Parathyroid adenoma (tissue), 2 donors: Measurements from ENCODE around the gene ACSBG1.

Experiments
- H2AFZ ChIP-seq: fragments of 300-600 bp; sonication (generic); one replicate; pipeline ENCODE4 v1.7.0; 2017; ENCODE audit warnings: antibody characterized with exemption, mild to moderate bottlenecking
- H3K27ac ChIP-seq: fragments of 300-600 bp; sonication (generic); one replicate; pipeline ENCODE4 v1.7.0; 2017
- H3K27me3 ChIP-seq: fragments of 300-600 bp; sonication (generic); one replicate; pipeline ENCODE4 v1.7.0; 2017; ENCODE audit warnings: low read length; ENCODE audit not compliant: control insufficient read depth, insufficient read depth
- H3K36me3 ChIP-seq: fragments of 300-600 bp; sonication (generic); one replicate; pipeline ENCODE4 v1.7.0; 2017; ENCODE audit warnings: low read length; ENCODE audit not compliant: control insufficient read depth, insufficient read depth
- H3K4me1 ChIP-seq: fragments of 300-600 bp; sonication (generic); one replicate; pipeline ENCODE4 v1.7.0; 2017; ENCODE audit warnings: control low read depth
- H3K4me2 ChIP-seq: fragments of 300-600 bp; sonication (generic); one replicate; pipeline ENCODE4 v1.7.0; 2017; ENCODE audit warnings: low read length
- H3K4me3 ChIP-seq: fragments of 300-600 bp; sonication (generic); one replicate; pipeline ENCODE4 v1.7.0; 2017; ENCODE audit warnings: low read depth, low read length
- H3K79me2 ChIP-seq: fragments of 300-600 bp; sonication (generic); one replicate; pipeline ENCODE4 v1.7.0; 2017; ENCODE audit warnings: control low read depth
- H3K9ac ChIP-seq: fragments of 300-600 bp; sonication (generic); one replicate; pipeline ENCODE4 v1.7.0; 2017; ENCODE audit warnings: mild to moderate bottlenecking
- H3K9me3 ChIP-seq: fragments of 300-600 bp; sonication (generic); one replicate; pipeline ENCODE4 v1.7.0; 2017; ENCODE audit warnings: low read length; ENCODE audit not compliant: control insufficient read depth
- CTCF ChIP-seq: fragments of 300-600 bp; sonication (generic); IDR thresholded peaks from one replicate; pipeline ENCODE4 v1.7.0; 2017; ENCODE audit warnings: antibody characterized with exemption, mild to moderate bottlenecking
- donor health status: primary hyperparathyroidism.

Gene ACSBG1

GRCh38 chr15:78232951-78233350, 1.4 kb downstream of the ACSBG1 start:
- Histone ChIP-seq H2AFZ (no peak overlapping the region), H3K27me3 (no peaks in the 10 kb centered on the region), H3K4me2 (no peak overlapping the region), H3K9me3 (no peaks in the 10 kb centered on the region), H3K36me3 (no peaks in the 10 kb centered on the region), H3K4me1 (no peaks in the 10 kb centered on the region), H3K9ac (no peak overlapping the region), H3K79me2 (no peaks in the 10 kb centered on the region), H3K4me3 (no peak overlapping the region), H3K27ac (no peak overlapping the region)
- TF ChIP-seq CTCF: no peak

- Histone ChIP-seq H3K9ac (no peak overlapping the region), H3K4me1 (no peaks in the 10 kb centered on the region), H2AFZ (no peak overlapping the region), H3K27me3 (no peaks in the 10 kb centered on the region), H3K36me3 (no peaks in the 10 kb centered on the region), H3K4me3 (no peak overlapping the region), H3K27ac (no peak overlapping the region), H3K79me2 (no peaks in the 10 kb centered on the region), H3K4me2 (no peak overlapping the region), H3K9me3 (no peaks in the 10 kb centered on the region)
- no peak for TF ChIP-seq CTCF
Observed at GRCh38 chr15:78229431-78230406, 4.6 kb downstream of the ACSBG1 start.

- H3K4me1 ChIP-seq: no peaks in the 10 kb centered on the region
- H3K27me3 ChIP-seq: no peaks in the 10 kb centered on the region
- no peaks in the 10 kb centered on the region for H3K79me2 ChIP-seq
- H3K4me3 ChIP-seq: no peak overlapping the region
- no peak overlapping the region for H3K27ac ChIP-seq
- no peak overlapping the region for H2AFZ ChIP-seq
- TF ChIP-seq CTCF: no peak
- no peaks in the 10 kb centered on the region for H3K9me3 ChIP-seq
- no peak overlapping the region for H3K9ac ChIP-seq
- no peaks in the 10 kb centered on the region for H3K36me3 ChIP-seq
- H3K4me2 ChIP-seq: no peak overlapping the region
Observed at GRCh38 chr15:78228356-78228996, 5.9 kb downstream of the ACSBG1 start.

- Histone ChIP-seq H3K79me2 (no peaks in the 10 kb centered on the region), H3K4me2 (no peak overlapping the region), H3K9ac (no peak overlapping the region), H2AFZ (no peak overlapping the region), H3K36me3 (no peaks in the 10 kb centered on the region), H3K4me3 (no peak overlapping the region), H3K4me1 (no peaks in the 10 kb centered on the region), H3K9me3 (no peaks in the 10 kb centered on the region), H3K27ac (no peak overlapping the region), H3K27me3 (no peaks in the 10 kb centered on the region)
- no peak for TF ChIP-seq CTCF
Observed at GRCh38 chr15:78225783-78226541, 8.4 kb downstream of the ACSBG1 start.
